WTC11 (cell line): Measurements from ENCODE around the gene MOB3B. TPM values are rescaled to one million over a fixed set of nuclear protein-coding genes. Genes with fewer than 3 reads are reported as not detected.
A peak's percentile ranks its signal among the peaks of the same experiment; 100 is the strongest.

Experiments used
- ATAC-seq: fragments of 200-7000 bp; cut with Tn5 transposase; 2 replicates; pipeline ENCODE4 v1.10.0; 2021; ENCODE audit warnings: mild to moderate bottlenecking, moderate library complexity
- CTCF ChIA-PET: fragments of 300-600 bp; sonication (Branson Sonifier 250); formaldehyde crosslinking; loops from one replicate; lab custom pipeline; 2021; ENCODE audit warnings: antibody characterized with exemption; lab: Charles Lee
- POLR2A ChIA-PET: fragments of 350-600 bp; sonication (Branson Sonifier 250); formaldehyde crosslinking; loops from one replicate; lab custom pipeline; 2021; ENCODE audit warnings: antibody characterized with exemption; lab: Charles Lee
- DNase-seq: peaks from one replicate; pipeline ENCODE4 v3.0.0; 2021; ENCODE audit warnings: low spot score
- H3K27ac Mint-ChIP-seq: 2 replicates; pipeline ENCODE4 v1.8.0; 2021; ENCODE audit warnings: mixed read lengths
- H3K27me3 Mint-ChIP-seq: 2 replicates; pipeline ENCODE4 v1.8.0; 2021; ENCODE audit warnings: low read depth, mild to moderate bottlenecking, moderate library complexity, mixed read lengths
- H3K36me3 Mint-ChIP-seq: 2 replicates; pipeline ENCODE4 v1.8.0; 2021; ENCODE audit warnings: mixed read lengths
- H3K4me1 Mint-ChIP-seq: 2 replicates; pipeline ENCODE4 v1.8.0; 2022; ENCODE audit warnings: mixed read lengths
- H3K4me3 Mint-ChIP-seq: 2 replicates; pipeline ENCODE4 v1.8.0; 2021; ENCODE audit warnings: mild to moderate bottlenecking, moderate library complexity, mixed read lengths
- H3K9me3 Mint-ChIP-seq: 2 replicates; pipeline ENCODE4 v1.8.0; 2021; ENCODE audit warnings: mixed read lengths
- AR ChIP-seq: fragments of 250-450 bp; sonication (Bioruptor Pico); IDR thresholded peaks from 2 replicates; pipeline ENCODE4 v1.9.0; 2021; ENCODE audit warnings: mild to moderate bottlenecking
- CBFB ChIP-seq: sonication (generic); formaldehyde crosslinking; IDR thresholded peaks from 2 replicates; pipeline ENCODE4 v1.8.1; 2022; ENCODE audit warnings: mild to moderate bottlenecking, low read depth, missing genetic modification reagents
- CTCF ChIP-seq: fragments of 200-600 bp; IDR thresholded peaks from 2 replicates; pipeline ENCODE4 v1.8.0; 2022; ENCODE audit warnings: antibody characterized with exemption
- ERG ChIP-seq: fragments of 250-450 bp; sonication (Bioruptor Pico); IDR thresholded peaks from 2 replicates; pipeline ENCODE4 v1.8.0; 2021; ENCODE audit warnings: mild to moderate bottlenecking
- ESRRA ChIP-seq: sonication (generic); formaldehyde crosslinking; IDR thresholded peaks from 2 replicates; pipeline ENCODE4 v1.8.1; 2022; ENCODE audit warnings: mild to moderate bottlenecking, missing genetic modification reagents, borderline replicate concordance
- KAT7 ChIP-seq: sonication (generic); formaldehyde crosslinking; IDR thresholded peaks from 2 replicates; pipeline ENCODE4 v1.8.1; 2023; ENCODE audit warnings: missing genetic modification reagents, mild to moderate bottlenecking, borderline replicate concordance
- MXD4 ChIP-seq: fragments of 250-450 bp; sonication (Bioruptor Pico); IDR thresholded peaks from 2 replicates; pipeline ENCODE4 v1.8.0; 2021; ENCODE audit warnings: mild to moderate bottlenecking, moderate library complexity, borderline replicate concordance
- TCF7 ChIP-seq: sonication (generic); formaldehyde crosslinking; IDR thresholded peaks from 2 replicates; pipeline ENCODE4 v1.8.0; 2022; ENCODE audit warnings: mild to moderate bottlenecking, low read depth, missing genetic modification reagents, moderate library complexity
- ZNF121 ChIP-seq: sonication (generic); formaldehyde crosslinking; IDR thresholded peaks from 2 replicates; pipeline ENCODE4 v1.8.0; 2023; ENCODE audit warnings: missing genetic modification reagents
- ZNF263 ChIP-seq: sonication (generic); formaldehyde crosslinking; IDR thresholded peaks from 2 replicates; pipeline ENCODE4 v1.8.1; 2022; ENCODE audit warnings: low read depth, mild to moderate bottlenecking, moderate library complexity, missing genetic modification reagents
- ZNF281 ChIP-seq: sonication (generic); formaldehyde crosslinking; IDR thresholded peaks from 2 replicates; pipeline ENCODE4 v1.8.0; 2023; ENCODE audit warnings: mild to moderate bottlenecking, missing genetic modification reagents
- ZNF423 ChIP-seq: fragments of 250-450 bp; sonication (Bioruptor Pico); IDR thresholded peaks from 2 replicates; pipeline ENCODE4 v2.1.2; 2022; ENCODE audit warnings: mild to moderate bottlenecking, moderate library complexity
- total RNA-seq: library from RNA; stranded (reverse); gene quantifications from 3 replicates; pipeline ENCODE4 v1.2.3, GENCODE V29; 2021
- TF ChIP-seq, protein P1 (sequence below): sonication (generic); formaldehyde crosslinking; conservative IDR thresholded peaks from 2 replicates; pipeline ENCODE4 v1.8.1; 2023; ENCODE audit warnings: mild to moderate bottlenecking, low read depth, missing genetic modification reagents, moderate library complexity

MOB3B gene
- total RNA-seq, 1 experiment from 2014 or later: 25.1 TPM

DNA sequence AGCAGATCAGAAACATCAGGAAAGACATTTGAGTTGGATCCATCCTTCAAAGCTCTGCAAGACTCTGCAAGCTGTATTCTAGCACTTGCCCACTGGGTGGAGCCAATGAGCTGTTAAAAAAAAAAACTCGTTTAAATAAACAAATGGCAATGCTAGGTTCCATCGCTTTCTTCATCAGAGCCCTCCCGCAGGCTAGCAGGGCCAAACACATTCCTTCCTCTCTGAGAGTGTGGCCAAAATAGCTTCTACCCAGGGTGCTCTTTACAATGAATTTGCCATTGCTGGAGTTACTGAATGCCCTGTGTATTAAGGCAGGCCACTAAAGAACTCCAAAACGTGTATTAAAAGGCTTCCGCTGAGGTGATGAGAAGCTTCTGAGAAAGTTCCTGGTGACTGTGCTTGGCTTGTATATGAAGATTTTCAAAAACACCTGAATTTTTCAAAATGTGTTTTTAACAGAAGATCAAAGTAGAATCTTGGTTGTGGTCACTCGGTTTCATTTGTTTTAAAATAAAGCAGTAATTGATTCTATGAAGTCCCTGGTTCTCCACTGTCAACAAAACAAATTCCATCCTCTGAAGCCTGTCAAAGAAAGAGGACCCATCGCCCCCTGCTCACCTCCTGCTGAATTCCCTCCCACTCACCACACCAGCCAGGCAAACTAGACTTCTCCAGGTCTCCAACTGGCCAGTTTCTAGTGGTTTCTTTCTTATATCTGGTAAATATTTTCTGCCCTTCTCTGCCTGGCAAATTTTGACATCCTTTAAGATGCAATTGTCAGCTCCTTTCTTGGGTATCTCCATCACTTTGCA is 196.2 kb downstream of the MOB3B start:
- peak; percentile 96 for ATAC-seq
- H3K4me3 Mint-ChIP-seq: no peak overlapping the region
- H3K4me1 Mint-ChIP-seq: peaks cover 62% of the 10 kb centered on the region

More for the DNA sequence above, 196.2 kb downstream of the MOB3B start:
- TF ChIP-seq TCF7 (no peak), ESRRA (no peak), ZNF281 (no peak), ERG (CRISPR knock-in tag) (no peak), ZNF423 (peak; percentile 45; the same call in 1 of the 2 replicates), MXD4 (CRISPR knock-in tag) (no peak), CTCF (peak; percentile 80), ZNF263 (CRISPR knock-in tag) (no peak), KAT7 (no peak), ZNF121 (no peak), AR (CRISPR knock-in tag) (no peak), CBFB (no peak)
- TF ChIP-seq, protein P1, sequence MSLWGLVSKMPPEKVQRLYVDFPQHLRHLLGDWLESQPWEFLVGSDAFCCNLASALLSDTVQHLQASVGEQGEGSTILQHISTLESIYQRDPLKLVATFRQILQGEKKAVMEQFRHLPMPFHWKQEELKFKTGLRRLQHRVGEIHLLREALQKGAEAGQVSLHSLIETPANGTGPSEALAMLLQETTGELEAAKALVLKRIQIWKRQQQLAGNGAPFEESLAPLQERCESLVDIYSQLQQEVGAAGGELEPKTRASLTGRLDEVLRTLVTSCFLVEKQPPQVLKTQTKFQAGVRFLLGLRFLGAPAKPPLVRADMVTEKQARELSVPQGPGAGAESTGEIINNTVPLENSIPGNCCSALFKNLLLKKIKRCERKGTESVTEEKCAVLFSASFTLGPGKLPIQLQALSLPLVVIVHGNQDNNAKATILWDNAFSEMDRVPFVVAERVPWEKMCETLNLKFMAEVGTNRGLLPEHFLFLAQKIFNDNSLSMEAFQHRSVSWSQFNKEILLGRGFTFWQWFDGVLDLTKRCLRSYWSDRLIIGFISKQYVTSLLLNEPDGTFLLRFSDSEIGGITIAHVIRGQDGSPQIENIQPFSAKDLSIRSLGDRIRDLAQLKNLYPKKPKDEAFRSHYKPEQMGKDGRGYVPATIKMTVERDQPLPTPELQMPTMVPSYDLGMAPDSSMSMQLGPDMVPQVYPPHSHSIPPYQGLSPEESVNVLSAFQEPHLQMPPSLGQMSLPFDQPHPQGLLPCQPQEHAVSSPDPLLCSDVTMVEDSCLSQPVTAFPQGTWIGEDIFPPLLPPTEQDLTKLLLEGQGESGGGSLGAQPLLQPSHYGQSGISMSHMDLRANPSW (CRISPR knock-in tag): no peak
- Mint-ChIP-seq H3K9me3 (no peaks in the 10 kb centered on the region), H3K27ac (peak overlapping the region; percentile 95), H3K36me3 (no peaks in the 10 kb centered on the region), H3K27me3 (no peaks in the 10 kb centered on the region)
- peak; percentile 75 for DNase-seq
- ChIA-PET CTCF (interaction anchor here (0.6 to 2.5 kb wide), 39 partner anchors 8 to 391 kb away, joined by 3 to 49 read pairs (median 5); partner anchors contain the start of gene MOB3B), POLR2A (no interaction called here)
